ENCODE data around the gene SLCO3A1.

- no peak for TF ChIP-seq ZSCAN30 (tag by site-specific recombination; IDR thresholded peaks at IDR 0.05)
- TF ChIP-seq MEIS1 (CRISPR knock-in tag; IDR thresholded peaks at IDR 0.05; ENCODE audit: borderline replicate concordance): no peak
- TF ChIP-seq PRDM1 (tag by site-specific recombination; IDR thresholded peaks at IDR 0.05): no peak
- TF ChIP-seq ZBTB8A (tag by site-specific recombination; IDR thresholded peaks at IDR 0.05): no peak
- TF ChIP-seq ZFP69B (tag by site-specific recombination; IDR thresholded peaks at IDR 0.05): no peak
- no peak for TF ChIP-seq ZNF391 (tag by site-specific recombination; IDR thresholded peaks at IDR 0.05; ENCODE audit: borderline replicate concordance, low read depth)
These were observed 310.1 kb downstream of the SLCO3A1 start for GRCh38 chr15:92163641-92164040.
